HepG2 (cell line): Measurements from ENCODE around the gene CLIC1. TPM values are rescaled to one million over a fixed set of nuclear protein-coding genes. Genes with fewer than 3 reads are reported as not detected.

Experiments
- ARNTL ChIP-seq: sonication (generic); formaldehyde crosslinking; IDR thresholded peaks from 2 replicates; pipeline ENCODE4 v1.4.0; 2020; ENCODE audit warnings: mild to moderate bottlenecking, missing genetic modification reagents
- CBX1 ChIP-seq: IDR thresholded peaks from one replicate; pipeline ENCODE4 v1.6.1; 2016; ENCODE audit warnings: antibody characterized with exemption, low read depth
- KLF6 ChIP-seq: IDR thresholded peaks from 2 replicates; pipeline ENCODE4 v1.8.0; 2016; ENCODE audit warnings: missing biosample characterization, missing genetic modification reagents
- PBX3 ChIP-seq: sonication (generic); formaldehyde crosslinking; IDR thresholded peaks from 2 replicates; pipeline ENCODE4 v1.8.1; 2023; ENCODE audit warnings: missing genetic modification reagents, inconsistent platforms, borderline replicate concordance
- TARDBP ChIP-seq: sonication (generic); formaldehyde crosslinking; IDR thresholded peaks from 2 replicates; pipeline ENCODE4 v1.8.0; 2022; ENCODE audit warnings: mild to moderate bottlenecking, missing genetic modification reagents
- ZNF234 ChIP-seq: sonication (generic); formaldehyde crosslinking; conservative IDR thresholded peaks from 2 replicates; pipeline ENCODE4 v1.5.1; 2020; ENCODE audit warnings: mild to moderate bottlenecking, missing genetic modification reagents
- ZNF335 ChIP-seq: sonication (generic); formaldehyde crosslinking; IDR thresholded peaks from 2 replicates; pipeline ENCODE4 v1.4.0; 2020; ENCODE audit warnings: missing genetic modification reagents
- ZNF451 ChIP-seq: sonication (generic); formaldehyde crosslinking; IDR thresholded peaks from 2 replicates; pipeline ENCODE4 v1.5.0; 2020; ENCODE audit warnings: mild to moderate bottlenecking, missing genetic modification reagents
- polyA plus RNA-seq, 8 experiments: library from polyadenylated mRNA; depleted of rRNA in 3 of 8; stranded (reverse) in 7 of 8; unstranded in 1 of 8; fragments of >200 nt; fragmentation: Illumina TruSeq in 4 of 8; extraction: Trizol in 4 of 8; gene quantifications; 2 replicates each; pipeline versions ENCODE4 v1.2.1 to v1.2.3, GENCODE V29; 2011 to 2016; ENCODE audit warnings: low read depth in 4 of 8, missing spikeins in 1 of 8, mixed read lengths in 1 of 8; ENCODE audit not compliant: insufficient read depth in 1 of 8
- total RNA-seq, 5 experiments: library from RNA; depleted of rRNA; stranded (reverse); fragments of >200 nt; fragmentation: Illumina TruSeq; extraction: Trizol; gene quantifications; 2 replicates each; pipeline ENCODE4 v1.2.3, GENCODE V29; 2016; ENCODE audit warnings: low read depth in 1 of 5
- TF ChIP-seq, protein P1 (sequence below): sonication (generic); formaldehyde crosslinking; IDR thresholded peaks from 2 replicates; pipeline ENCODE4 v1.4.0; 2020; ENCODE audit warnings: low read depth, missing genetic modification reagents
- TF ChIP-seq, protein P2 (sequence below): sonication (generic); formaldehyde crosslinking; IDR thresholded peaks from 2 replicates; pipeline ENCODE4 v1.8.0; 2023; ENCODE audit warnings: mild to moderate bottlenecking, missing genetic modification reagents
- TF ChIP-seq, protein P3 (sequence below): sonication (generic); formaldehyde crosslinking; IDR thresholded peaks from 2 replicates; pipeline ENCODE4 v1.4.0; 2020; ENCODE audit warnings: missing genetic modification reagents, mild to moderate bottlenecking, borderline replicate concordance
- TF ChIP-seq, protein P4 (sequence below): sonication (generic); formaldehyde crosslinking; IDR thresholded peaks from 2 replicates; pipeline ENCODE4 v1.4.0; 2020; ENCODE audit warnings: missing genetic modification reagents

The CLIC1 gene
- total and polyA plus RNA-seq, 2 of the 13 experiments (the other 11 are each of a cell fraction or from before 2014, with no cell fraction given), result 602 to 891 TPM

DNA sequence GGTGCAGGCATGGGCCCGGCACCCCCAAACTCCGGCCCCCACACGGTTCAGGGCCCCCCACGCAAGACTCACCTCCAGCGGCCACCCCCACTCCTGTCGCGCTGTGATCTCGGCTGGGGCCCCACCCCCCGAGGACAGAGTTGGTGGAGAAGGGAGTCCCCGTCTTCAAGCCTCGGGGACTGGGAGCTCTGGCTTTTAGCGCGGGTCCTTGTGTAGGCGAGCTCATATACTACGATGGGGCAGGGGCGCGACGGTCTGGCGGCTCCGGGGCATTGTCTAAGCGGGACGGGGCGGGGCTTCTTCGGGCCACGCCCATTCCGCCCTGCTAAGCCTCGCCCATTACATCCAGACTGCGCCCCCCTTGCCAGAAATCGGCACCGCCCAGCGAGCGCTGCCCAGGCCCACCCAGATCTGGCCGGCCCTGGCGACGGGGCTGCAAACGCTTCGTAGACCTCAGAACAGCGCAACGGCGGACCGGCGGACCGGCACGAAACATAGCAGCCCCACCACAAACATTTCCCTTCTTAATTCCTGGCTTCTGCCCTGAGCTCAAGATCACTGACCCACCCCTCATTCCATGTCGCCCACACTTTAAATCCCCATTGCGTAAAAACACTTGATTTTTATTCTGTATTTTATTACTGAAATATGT is 6.2 kb downstream of the CLIC1 start (continued):
- TF ChIP-seq, protein P1, sequence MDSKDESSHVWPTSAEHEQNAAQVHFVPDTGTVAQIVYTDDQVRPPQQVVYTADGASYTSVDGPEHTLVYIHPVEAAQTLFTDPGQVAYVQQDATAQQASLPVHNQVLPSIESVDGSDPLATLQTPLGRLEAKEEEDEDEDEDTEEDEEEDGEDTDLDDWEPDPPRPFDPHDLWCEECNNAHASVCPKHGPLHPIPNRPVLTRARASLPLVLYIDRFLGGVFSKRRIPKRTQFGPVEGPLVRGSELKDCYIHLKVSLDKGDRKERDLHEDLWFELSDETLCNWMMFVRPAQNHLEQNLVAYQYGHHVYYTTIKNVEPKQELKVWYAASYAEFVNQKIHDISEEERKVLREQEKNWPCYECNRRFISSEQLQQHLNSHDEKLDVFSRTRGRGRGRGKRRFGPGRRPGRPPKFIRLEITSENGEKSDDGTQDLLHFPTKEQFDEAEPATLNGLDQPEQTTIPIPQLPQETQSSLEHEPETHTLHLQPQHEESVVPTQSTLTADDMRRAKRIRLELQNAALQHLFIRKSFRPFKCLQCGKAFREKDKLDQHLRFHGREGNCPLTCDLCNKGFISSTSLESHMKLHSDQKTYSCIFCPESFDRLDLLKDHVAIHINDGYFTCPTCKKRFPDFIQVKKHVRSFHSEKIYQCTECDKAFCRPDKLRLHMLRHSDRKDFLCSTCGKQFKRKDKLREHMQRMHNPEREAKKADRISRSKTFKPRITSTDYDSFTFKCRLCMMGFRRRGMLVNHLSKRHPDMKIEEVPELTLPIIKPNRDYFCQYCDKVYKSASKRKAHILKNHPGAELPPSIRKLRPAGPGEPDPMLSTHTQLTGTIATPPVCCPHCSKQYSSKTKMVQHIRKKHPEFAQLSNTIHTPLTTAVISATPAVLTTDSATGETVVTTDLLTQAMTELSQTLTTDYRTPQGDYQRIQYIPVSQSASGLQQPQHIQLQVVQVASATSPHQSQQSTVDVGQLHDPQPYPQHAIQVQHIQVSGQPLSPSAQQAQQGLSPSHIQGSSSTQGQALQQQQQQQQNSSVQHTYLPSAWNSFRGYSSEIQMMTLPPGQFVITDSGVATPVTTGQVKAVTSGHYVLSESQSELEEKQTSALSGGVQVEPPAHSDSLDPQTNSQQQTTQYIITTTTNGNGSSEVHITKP (CRISPR knock-in tag), result peak; percentile 69; the same call in 1 of the 2 replicates
- no peak for TF ChIP-seq ARNTL (CRISPR knock-in tag)
- TF ChIP-seq KLF6, result no peak
- peak; percentile 1 for TF ChIP-seq CBX1
- TF ChIP-seq ZNF234 (CRISPR knock-in tag), result peak; percentile 84
- TF ChIP-seq, protein P2, sequence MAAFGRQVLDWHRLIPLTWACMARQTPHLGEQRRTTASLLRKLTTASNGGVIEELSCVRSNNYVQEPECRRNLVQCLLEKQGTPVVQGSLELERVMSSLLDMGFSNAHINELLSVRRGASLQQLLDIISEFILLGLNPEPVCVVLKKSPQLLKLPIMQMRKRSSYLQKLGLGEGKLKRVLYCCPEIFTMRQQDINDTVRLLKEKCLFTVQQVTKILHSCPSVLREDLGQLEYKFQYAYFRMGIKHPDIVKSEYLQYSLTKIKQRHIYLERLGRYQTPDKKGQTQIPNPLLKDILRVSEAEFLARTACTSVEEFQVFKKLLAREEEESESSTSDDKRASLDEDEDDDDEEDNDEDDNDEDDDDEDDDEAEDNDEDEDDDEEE (CRISPR knock-in tag), result 0 out of 2 replicates have a peak, but pooled peaks have one; percentile 38
- no peak; the same call in 1 of the 2 replicates for TF ChIP-seq ZNF335
- no peak for TF ChIP-seq PBX3 (CRISPR knock-in tag)
- TF ChIP-seq, protein P3, sequence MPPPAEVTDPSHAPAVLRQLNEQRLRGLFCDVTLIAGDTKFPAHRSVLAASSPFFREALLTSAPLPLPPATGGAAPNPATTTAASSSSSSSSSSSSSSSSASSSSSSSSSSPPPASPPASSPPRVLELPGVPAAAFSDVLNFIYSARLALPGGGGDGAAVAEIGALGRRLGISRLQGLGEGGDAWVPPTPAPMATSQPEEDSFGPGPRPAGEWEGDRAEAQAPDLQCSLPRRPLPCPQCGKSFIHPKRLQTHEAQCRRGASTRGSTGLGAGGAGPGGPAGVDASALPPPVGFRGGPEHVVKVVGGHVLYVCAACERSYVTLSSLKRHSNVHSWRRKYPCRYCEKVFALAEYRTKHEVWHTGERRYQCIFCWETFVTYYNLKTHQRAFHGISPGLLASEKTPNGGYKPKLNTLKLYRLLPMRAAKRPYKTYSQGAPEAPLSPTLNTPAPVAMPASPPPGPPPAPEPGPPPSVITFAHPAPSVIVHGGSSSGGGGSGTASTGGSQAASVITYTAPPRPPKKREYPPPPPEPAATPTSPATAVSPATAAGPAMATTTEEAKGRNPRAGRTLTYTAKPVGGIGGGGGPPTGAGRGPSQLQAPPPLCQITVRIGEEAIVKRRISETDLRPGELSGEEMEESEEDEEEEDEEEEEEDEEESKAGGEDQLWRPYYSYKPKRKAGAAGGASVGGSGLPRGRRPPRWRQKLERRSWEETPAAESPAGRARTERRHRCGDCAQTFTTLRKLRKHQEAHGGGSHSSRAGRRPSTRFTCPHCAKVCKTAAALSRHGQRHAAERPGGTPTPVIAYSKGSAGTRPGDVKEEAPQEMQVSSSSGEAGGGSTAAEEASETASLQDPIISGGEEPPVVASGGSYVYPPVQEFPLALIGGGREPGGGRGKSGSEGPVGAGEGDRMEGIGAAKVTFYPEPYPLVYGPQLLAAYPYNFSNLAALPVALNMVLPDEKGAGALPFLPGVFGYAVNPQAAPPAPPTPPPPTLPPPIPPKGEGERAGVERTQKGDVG (CRISPR knock-in tag), result peak; percentile 93; the same call in 1 of the 2 replicates
- TF ChIP-seq, protein P4, sequence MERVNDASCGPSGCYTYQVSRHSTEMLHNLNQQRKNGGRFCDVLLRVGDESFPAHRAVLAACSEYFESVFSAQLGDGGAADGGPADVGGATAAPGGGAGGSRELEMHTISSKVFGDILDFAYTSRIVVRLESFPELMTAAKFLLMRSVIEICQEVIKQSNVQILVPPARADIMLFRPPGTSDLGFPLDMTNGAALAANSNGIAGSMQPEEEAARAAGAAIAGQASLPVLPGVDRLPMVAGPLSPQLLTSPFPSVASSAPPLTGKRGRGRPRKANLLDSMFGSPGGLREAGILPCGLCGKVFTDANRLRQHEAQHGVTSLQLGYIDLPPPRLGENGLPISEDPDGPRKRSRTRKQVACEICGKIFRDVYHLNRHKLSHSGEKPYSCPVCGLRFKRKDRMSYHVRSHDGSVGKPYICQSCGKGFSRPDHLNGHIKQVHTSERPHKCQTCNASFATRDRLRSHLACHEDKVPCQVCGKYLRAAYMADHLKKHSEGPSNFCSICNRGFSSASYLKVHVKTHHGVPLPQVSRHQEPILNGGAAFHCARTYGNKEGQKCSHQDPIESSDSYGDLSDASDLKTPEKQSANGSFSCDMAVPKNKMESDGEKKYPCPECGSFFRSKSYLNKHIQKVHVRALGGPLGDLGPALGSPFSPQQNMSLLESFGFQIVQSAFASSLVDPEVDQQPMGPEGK (CRISPR knock-in tag), result peak; percentile 68; the same call in 1 of the 2 replicates
- peak; percentile 50 for TF ChIP-seq TARDBP
- 0 out of 2 replicates have a peak, but pooled peaks have one; percentile 18 for TF ChIP-seq ZNF451 (CRISPR knock-in tag)
